OCI-LY3 (cell line): ENCODE results near the gene UBE2G2.

Experiments used
- CTCF ChIP-seq: fragments of 200-600, 300-600 bp; sonication (generic); IDR thresholded peaks from 2 replicates; pipeline ENCODE4 v1.5.1; 2014; ENCODE audit warnings: antibody characterized with exemption, low read length, low read depth
- EZH2phosphoT487 ChIP-seq: fragments of 200-600 bp; shearing (Covaris generic); IDR thresholded peaks from 2 replicates; pipeline ENCODE4 v1.6.1; 2018; ENCODE audit warnings: antibody characterized with exemption, mixed run types, low read depth

- TF ChIP-seq CTCF = no peak
- no peak for TF ChIP-seq EZH2phosphoT487
These were observed 35.9 kb upstream of the UBE2G2 start for GRCh38 chr21:44837537-44837936.
